Spleen (tissue), 7 donors: ENCODE measurements around the gene SSTR1.

ENCODE experiments used
- POLR2A ChIP-seq, 3 donors: fragments of 450-650 bp; IDR thresholded peaks; one replicate each; pipeline ENCODE4 v1.5.1; 2017; ENCODE audit warnings: antibody characterized with exemption in 3 of 3, mild to moderate bottlenecking in 1 of 3
- POLR2AphosphoS5 ChIP-seq, 3 donors: sonication (generic); formaldehyde crosslinking; IDR thresholded peaks; one replicate each; pipeline ENCODE4 v1.5.1; 2017; ENCODE audit warnings: antibody characterized with exemption in 3 of 3
- TF ChIP-seq, protein P1 (sequence below), 11 experiments: fragments of 200-600 bp in 7 of 11; fragments of 450-650 bp in 4 of 11; sonication (generic) in 4 of 11; IDR thresholded peaks in 8 of 11; conservative IDR thresholded peaks in 3 of 11; 1 replicate in 7 of 11; 2 replicates in 4 of 11; pipeline versions ENCODE4 v1.4.0 to v1.8.0; 2016 to 2021; ENCODE audit warnings: antibody characterized with exemption in 11 of 11, inconsistent platforms in 4 of 11, mild to moderate bottlenecking in 1 of 11
- donor health status: DM: no; HTN: no; CAD: no; lungs with moderate emphysema.
- donor health status: DM: no; HTN: no; CAD: no.
- donor health status: DM: no; HTN: no; CAD: no.

DNA sequence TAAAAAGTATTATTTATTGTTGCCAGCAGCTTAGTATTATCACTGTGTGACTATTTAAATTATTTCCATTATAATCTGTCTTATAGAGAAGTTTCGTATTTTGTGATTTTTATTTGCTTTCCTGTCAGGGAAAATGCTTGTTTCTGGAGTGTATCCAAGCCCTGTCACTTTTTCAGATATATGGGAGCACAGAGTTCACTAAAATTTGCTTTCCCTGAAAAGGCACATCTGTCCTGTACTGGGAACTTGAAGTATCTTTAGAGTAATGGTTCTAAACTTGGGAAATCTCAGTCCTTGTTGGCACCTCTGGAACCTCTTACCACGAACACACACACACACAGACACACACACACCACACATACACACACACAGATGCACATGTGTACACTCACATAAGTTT, 39.3 kb upstream of the SSTR1 start:
- no peak for TF ChIP-seq POLR2AphosphoS5 (IDR thresholded peaks at IDR 0.05)
- TF ChIP-seq, protein P1, sequence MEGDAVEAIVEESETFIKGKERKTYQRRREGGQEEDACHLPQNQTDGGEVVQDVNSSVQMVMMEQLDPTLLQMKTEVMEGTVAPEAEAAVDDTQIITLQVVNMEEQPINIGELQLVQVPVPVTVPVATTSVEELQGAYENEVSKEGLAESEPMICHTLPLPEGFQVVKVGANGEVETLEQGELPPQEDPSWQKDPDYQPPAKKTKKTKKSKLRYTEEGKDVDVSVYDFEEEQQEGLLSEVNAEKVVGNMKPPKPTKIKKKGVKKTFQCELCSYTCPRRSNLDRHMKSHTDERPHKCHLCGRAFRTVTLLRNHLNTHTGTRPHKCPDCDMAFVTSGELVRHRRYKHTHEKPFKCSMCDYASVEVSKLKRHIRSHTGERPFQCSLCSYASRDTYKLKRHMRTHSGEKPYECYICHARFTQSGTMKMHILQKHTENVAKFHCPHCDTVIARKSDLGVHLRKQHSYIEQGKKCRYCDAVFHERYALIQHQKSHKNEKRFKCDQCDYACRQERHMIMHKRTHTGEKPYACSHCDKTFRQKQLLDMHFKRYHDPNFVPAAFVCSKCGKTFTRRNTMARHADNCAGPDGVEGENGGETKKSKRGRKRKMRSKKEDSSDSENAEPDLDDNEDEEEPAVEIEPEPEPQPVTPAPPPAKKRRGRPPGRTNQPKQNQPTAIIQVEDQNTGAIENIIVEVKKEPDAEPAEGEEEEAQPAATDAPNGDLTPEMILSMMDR (IDR thresholded peaks at IDR 0.05 in 8 of 11, conservative IDR thresholded peaks at IDR 0.05 in 3 of 11), result no peak
- TF ChIP-seq POLR2A (IDR thresholded peaks at IDR 0.05), result no peak
